Upper lobe of right lung (tissue), 1 donor: ENCODE data around the gene DLEC1. TPM values are rescaled to one million over a fixed set of nuclear protein-coding genes. Genes with fewer than 3 reads are reported as not detected.

Experiments
- ATAC-seq: fragments of 200-7000 bp; cut with Tn5 transposase; one replicate; pipeline ENCODE4 v1.9.1; 2020; ENCODE audit warnings: mild to moderate bottlenecking, moderate library complexity
- DNase-seq: peaks from one replicate; pipeline ENCODE4 v3.0.0-alpha.2; 2020
- H3K27ac ChIP-seq: fragments of 200-600 bp; one replicate; pipeline ENCODE4 v1.8.0; 2022
- H3K27me3 ChIP-seq: fragments of 200-600 bp; one replicate; pipeline ENCODE4 v1.8.0; 2022; ENCODE audit warnings: mild to moderate bottlenecking
- H3K36me3 ChIP-seq: fragments of 200-600 bp; one replicate; pipeline ENCODE4 v1.8.0; 2022
- H3K4me1 ChIP-seq: fragments of 200-600 bp; one replicate; pipeline ENCODE4 v1.8.0; 2022
- H3K4me3 ChIP-seq: fragments of 200-600 bp; one replicate; pipeline ENCODE4 v1.8.0; 2022; ENCODE audit warnings: mild to moderate bottlenecking
- H3K9me3 ChIP-seq: fragments of 200-600 bp; one replicate; pipeline ENCODE4 v1.8.0; 2022
- CTCF ChIP-seq: fragments of 200-600 bp; IDR thresholded peaks from one replicate; pipeline ENCODE4 v1.8.0; 2022; ENCODE audit warnings: antibody characterized with exemption
- intact Hi-C: fragments of 100-400 bp; cut with DNase I; formaldehyde crosslinking; loops from one replicate; pipeline ENCODE4 v1.11.0; 2022
- total RNA-seq: library from RNA; stranded (reverse); fragmentation: NEBNext Ultra II Directional; extraction: Animal tissue kit (Norgen Biotek cat#: 25700); gene quantifications from one replicate; pipeline ENCODE4 v1.2.1, GENCODE V29; 2021
- donor health status: DM: no; HTN: yes; CAD: no; lungs with severe emphysema.

Gene DLEC1
- total RNA-seq, 1 donor from 2014 or later = 2.7 TPM

- no peak for ATAC-seq
- Histone ChIP-seq H3K9me3 (no peaks in the 10 kb centered on the region), H3K36me3 (peaks cover 5% of the 10 kb centered on the region), H3K27me3 (no peaks in the 10 kb centered on the region), H3K4me1 (peaks cover 21% of the 10 kb centered on the region), H3K4me3 (no peak overlapping the region), H3K27ac (no peak overlapping the region)
- peak; percentile 27 for DNase-seq
- intact Hi-C loops = no loop called here
- no peak for TF ChIP-seq CTCF
Observed at GRCh38 chr3:37999836-38000235, 39.2 kb upstream of the DLEC1 start.

GRCh38 chr3:38000242-38000916 lies 38.6 kb upstream of the DLEC1 start:
- H3K9me3 ChIP-seq = no peaks in the 10 kb centered on the region
- peaks cover 21% of the 10 kb centered on the region for H3K4me1 ChIP-seq
- no peak overlapping the region for H3K4me3 ChIP-seq
- intact Hi-C loops = no loop called here
- DNase-seq = peak; percentile 45
- no peak for TF ChIP-seq CTCF
- H3K27ac ChIP-seq = no peak overlapping the region
- peaks cover 5% of the 10 kb centered on the region for H3K36me3 ChIP-seq
- H3K27me3 ChIP-seq = no peaks in the 10 kb centered on the region
- no peak for ATAC-seq

DNA sequence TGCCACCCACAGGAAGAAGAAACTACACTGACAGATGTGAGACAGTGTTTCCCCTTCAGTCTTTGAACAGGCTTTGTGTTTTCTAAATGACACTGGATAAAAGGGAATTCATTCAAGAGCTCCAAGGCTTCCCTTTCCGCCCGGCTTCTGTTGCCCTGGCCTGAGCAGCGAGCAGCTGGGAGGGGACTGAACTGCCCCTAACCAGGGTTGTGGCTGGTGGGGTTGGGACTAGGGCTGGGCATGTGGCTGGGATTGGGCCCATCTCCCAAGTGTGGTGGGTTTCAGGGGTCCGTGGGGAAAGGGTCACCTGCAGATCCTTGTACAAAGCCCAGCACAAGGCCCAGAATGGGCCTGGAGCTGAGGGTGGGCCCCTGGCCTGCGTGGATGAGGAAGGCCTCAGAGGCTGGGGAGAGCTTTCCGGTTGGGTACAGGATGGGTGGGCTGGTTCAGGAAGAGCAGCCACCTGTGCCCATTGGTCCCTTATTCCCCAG lies 38.0 kb upstream of the DLEC1 start:
- Histone ChIP-seq H3K27ac (no peak overlapping the region), H3K4me3 (no peak overlapping the region), H3K9me3 (no peaks in the 10 kb centered on the region), H3K4me1 (peaks cover 21% of the 10 kb centered on the region), H3K27me3 (no peaks in the 10 kb centered on the region), H3K36me3 (peaks cover 5% of the 10 kb centered on the region)
- TF ChIP-seq CTCF = no peak
- intact Hi-C loops = no loop called here
- ATAC-seq (no peak), DNase-seq (peak; percentile 53)

DNA sequence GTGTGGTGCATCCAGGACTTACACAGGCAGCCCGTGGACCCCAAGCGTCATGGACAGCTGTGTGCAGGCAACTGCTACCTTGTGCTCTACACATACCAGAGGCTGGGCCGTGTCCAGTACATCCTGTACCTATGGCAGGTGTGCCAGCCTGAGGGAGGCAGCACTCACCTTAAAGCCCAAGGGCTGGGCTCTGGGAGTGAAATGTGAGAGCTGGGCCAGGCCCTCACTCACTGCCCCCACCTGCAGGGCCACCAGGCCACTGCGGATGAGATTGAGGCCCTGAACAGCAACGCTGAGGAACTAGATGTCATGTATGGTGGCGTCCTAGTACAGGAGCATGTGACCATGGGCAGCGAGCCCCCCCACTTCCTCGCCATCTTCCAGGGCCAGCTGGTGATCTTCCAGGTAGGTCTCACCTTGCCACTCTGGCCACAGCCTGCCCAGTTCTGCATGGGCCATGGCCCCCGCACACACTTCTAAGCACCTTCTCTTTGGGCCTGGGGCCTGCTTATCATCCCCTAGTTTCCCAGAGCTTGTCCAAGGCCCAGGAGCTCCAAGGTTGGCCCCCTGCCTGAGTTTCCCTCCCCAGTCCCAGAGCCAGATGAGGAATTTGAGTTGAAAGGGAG lies 37.4 kb upstream of the DLEC1 start:
- intact Hi-C loops = no loop called here
- ATAC-seq = no peak

DNA sequence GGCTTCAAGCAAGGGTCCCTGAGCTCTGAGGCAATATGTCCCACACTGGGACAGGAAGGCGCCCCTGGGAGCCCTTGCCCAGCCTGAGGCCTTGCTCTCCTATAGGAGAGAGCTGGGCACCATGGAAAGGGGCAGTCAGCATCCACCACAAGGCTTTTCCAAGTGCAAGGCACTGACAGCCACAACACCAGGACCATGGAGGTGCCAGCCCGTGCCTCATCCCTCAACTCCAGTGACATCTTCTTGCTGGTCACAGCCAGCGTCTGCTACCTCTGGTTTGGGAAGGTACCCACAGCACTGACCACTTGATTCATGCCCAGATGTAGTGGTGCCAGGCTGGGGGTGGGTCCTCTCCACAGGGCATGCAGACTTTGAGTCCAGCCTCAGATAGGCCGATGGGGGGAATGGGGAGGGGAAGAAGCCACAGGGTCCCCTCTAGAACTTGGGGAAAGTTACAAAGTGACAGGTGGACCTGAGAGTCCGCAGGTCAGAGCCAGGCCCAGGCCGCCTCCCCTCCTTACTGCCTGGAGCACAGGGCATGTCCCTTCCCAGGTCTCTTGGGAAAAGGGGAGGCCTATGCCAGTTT lies 36.6 kb upstream of the DLEC1 start:
- peaks cover 5% of the 10 kb centered on the region for H3K36me3 ChIP-seq
- no peak overlapping the region for H3K4me3 ChIP-seq
- intact Hi-C loops = no loop called here
- H3K27me3 ChIP-seq = no peaks in the 10 kb centered on the region
- H3K4me1 ChIP-seq = peaks cover 18% of the 10 kb centered on the region
- no peak overlapping the region for H3K27ac ChIP-seq
- no peak for ATAC-seq
- TF ChIP-seq CTCF = no peak
- DNase-seq = peak; percentile 57
- H3K9me3 ChIP-seq = no peaks in the 10 kb centered on the region

More for the DNA sequence above, 37.4 kb upstream of the DLEC1 start:
- Histone ChIP-seq H3K27ac (no peak overlapping the region), H3K4me3 (no peak overlapping the region), H3K36me3 (peaks cover 5% of the 10 kb centered on the region), H3K9me3 (no peaks in the 10 kb centered on the region), H3K4me1 (peaks cover 21% of the 10 kb centered on the region), H3K27me3 (no peaks in the 10 kb centered on the region)
- TF ChIP-seq CTCF = peak; percentile 22
- peak; percentile 67 for DNase-seq
